C4-2B (cell line): Measurements from ENCODE around the gene CAMK1D.

Experiments
- CTCF ChIP-seq: fragments of 450-650 bp; conservative IDR thresholded peaks from 2 replicates; pipeline ENCODE4 v1.5.1; 2017; ENCODE audit warnings: mild to moderate bottlenecking
- ZFX ChIP-seq: fragments of 450-650 bp; IDR thresholded peaks from 2 replicates; pipeline ENCODE4 v1.6.1; 2017

- TF ChIP-seq CTCF (no peak), ZFX (no peak)
These were observed 159.9 kb downstream of the CAMK1D start for GRCh38 chr10:12509016-12509793.
